Right ventricle myocardium superior (tissue), 1 donor: ENCODE measurements around the gene DCLK2. TPM values are rescaled to one million over a fixed set of nuclear protein-coding genes. Genes with fewer than 3 reads are reported as not detected.
A peak's percentile ranks its signal among the peaks of the same experiment; 100 is the strongest.

Experiments used
- ATAC-seq: fragments of 200-7000 bp; cut with Tn5 transposase; one replicate; pipeline ENCODE4 v1.9.1; 2020; ENCODE audit warnings: mild to moderate bottlenecking; ENCODE audit not compliant: poor library complexity
- DNase-seq: peaks from one replicate; pipeline ENCODE4 v3.0.0-alpha.2; 2020
- intact Hi-C: fragments of 100-400 bp; cut with DNase I; formaldehyde crosslinking; loops from one replicate; pipeline ENCODE4 v1.11.2; 2022
- total RNA-seq: library from RNA; stranded (reverse); fragmentation: NEBNext Ultra II Directional; extraction: Animal tissue kit (Norgen Biotek cat#: 25700); gene quantifications from one replicate; pipeline ENCODE4 v1.2.1, GENCODE V29; 2021
- donor health status: DM: no; HTN: yes; CAD: no; lungs with severe emphysema.

DCLK2 gene
- total RNA-seq, 1 donor from 2014 or later = 19.9 TPM

- DNase-seq (no peak), ATAC-seq (peak; percentile 38)
- intact Hi-C loops = no loop called here
These were observed 10.4 kb upstream of the DCLK2 start for GRCh38 chr4:150067859-150068258.

DNA sequence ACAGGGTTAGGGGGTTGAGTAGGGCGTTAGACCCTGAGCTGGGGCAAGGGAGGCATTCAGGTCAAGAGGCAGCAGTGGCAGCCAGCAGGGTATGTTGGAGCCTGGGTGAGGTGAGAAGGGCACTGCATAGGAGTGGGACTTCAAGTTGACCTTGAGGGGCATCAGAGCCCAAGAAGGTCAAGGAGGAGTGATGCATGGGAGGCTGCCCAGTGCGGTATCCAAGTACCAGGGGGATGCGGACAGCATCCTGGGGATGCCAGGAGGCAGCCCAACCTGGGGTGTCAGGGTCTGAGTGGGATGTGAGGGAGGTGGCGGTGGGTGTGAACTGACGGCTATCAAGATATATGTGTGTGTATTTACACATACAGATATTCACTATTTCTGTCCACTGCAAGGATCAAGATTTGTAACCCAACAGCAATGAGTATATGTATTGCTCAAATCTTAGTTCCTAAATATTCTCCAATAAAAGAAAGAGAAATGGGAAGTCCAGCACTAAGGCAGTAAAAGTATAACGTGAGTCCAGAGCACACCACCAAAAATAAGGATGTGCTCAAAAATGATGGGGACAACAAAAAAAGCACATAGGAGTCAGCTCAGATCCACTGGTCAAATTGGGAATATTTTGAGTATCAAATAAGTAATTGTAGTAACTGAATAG is 9.8 kb upstream of the DCLK2 start:
- no peak for ATAC-seq

DNA sequence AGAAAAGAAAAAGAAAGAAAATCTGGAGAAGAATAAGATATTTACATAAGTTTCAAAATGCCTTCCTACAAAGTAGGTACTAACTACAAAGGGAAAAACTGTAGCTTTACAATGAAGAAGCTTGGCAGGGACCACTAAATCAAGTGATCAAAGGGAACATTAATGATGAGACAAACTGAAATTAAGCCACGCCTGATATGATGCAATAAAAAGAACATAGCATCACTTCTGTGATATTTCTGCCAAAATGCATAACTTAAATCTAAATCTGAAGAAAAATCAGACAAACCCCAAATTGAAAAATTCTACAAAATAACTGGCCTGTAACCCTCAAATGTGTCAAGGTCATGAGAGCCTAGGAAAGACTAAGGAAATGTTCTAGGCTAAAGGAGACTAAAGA is 8.9 kb upstream of the DCLK2 start:
- ATAC-seq (no peak), DNase-seq (no peak)
- intact Hi-C loops = no loop called here

More for the DNA sequence above, 9.8 kb upstream of the DCLK2 start:
- intact Hi-C loops = no loop called here
- DNase-seq = no peak

DNA sequence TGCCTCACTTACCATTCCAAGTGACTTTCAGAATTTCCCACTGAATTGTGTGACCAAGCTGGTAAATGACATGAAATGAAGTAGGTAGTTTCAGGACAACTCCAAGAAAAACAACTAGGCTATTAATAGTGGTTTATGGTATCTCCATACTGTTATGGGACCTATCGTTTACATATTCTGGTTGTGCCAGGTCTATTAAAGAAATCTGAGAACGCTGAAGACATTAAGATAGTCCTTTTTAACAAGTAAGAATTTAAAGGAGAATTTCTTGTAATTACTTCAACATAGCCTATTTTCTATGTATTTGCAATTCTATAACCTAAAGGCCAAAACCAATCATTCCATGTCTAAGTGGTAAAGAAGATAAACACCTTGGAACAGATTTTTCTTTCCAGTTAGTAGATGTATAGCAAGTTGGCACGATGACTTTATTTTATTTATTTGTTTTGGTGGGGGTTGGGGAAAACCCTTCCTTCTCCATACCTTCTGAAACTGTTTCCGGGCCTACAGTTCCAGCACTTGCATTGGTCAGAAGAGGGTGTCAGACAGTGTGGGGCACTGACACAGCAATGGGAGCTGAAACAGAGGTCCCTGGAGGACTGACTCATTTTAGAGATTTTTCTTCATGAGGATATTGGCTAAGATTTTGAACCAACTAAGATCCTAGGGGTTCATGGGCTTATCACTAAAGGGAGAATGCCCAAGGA is 7.6 kb upstream of the DCLK2 start:
- ATAC-seq = no peak
- intact Hi-C loops = no loop called here
- DNase-seq = no peak

GRCh38 chr4:150072471-150072870 is 5.8 kb upstream of the DCLK2 start:
- ATAC-seq (no peak), DNase-seq (no peak)
- intact Hi-C loops = no loop called here

GRCh38 chr4:150072906-150073714 is 5.1 kb upstream of the DCLK2 start:
- DNase-seq (no peak), ATAC-seq (no peak)
- intact Hi-C loops = no loop called here

- intact Hi-C loops = no loop called here
These were observed 4.2 kb upstream of the DCLK2 start for GRCh38 chr4:150074064-150074463.

GRCh38 chr4:150078579-150079080 is 385 bp downstream of the DCLK2 start:
- DNase-seq = peak; percentile 77
- intact Hi-C loops = loop anchor here (5.0 kb wide), 1 partner anchor 129 kb away; no protein-coding TSS in a partner anchor
- peak; percentile 62 for ATAC-seq

More at GRCh38 chr4:150074064-150074463, 4.2 kb upstream of the DCLK2 start:
- DNase-seq = no peak
- no peak for ATAC-seq

DNA sequence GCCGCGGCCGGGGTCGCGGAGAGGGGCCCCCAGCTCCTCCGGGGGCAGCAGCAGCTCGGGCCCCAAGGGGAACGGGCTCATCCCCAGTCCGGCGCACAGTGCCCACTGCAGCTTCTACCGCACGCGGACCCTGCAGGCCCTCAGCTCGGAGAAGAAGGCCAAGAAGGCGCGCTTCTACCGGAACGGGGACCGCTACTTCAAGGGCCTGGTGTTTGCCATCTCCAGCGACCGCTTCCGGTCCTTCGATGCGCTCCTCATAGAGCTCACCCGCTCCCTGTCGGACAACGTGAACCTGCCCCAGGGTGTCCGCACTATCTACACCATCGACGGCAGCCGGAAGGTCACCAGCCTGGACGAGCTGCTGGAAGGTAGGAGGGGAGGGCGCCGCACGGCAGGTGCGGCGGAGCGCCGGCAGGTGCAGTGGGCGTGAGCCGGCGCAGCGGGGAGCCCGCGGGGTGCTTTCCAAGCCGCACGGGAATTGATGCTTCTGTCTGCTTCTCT is 886 bp downstream of the DCLK2 start:
- intact Hi-C loops = loop anchor here (5.0 kb wide), 1 partner anchor 128 kb away; no protein-coding TSS in a partner anchor
- DNase-seq (peak; percentile 51), ATAC-seq (peak; percentile 30)

DNA sequence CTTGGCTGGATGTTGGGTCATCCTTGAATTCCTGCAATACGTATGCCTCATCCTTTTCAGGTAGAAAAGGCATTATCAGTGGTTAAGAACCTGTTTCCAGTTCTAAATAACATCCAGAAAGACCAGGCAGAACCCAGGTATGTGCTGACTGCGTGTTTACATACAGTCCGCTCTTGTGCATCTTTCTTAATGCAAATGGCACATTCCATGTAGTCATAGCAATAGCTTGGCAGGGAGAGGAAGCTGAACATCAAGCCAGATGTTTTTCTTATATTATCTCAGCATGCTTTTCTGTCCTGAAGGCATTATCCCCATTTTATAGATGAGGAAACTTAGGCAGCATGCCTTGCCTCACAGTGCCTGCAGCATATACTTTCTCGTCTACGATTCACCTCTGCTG is 2.1 kb downstream of the DCLK2 start:
- intact Hi-C loops = no loop called here
- ATAC-seq (no peak), DNase-seq (no peak)

DNA sequence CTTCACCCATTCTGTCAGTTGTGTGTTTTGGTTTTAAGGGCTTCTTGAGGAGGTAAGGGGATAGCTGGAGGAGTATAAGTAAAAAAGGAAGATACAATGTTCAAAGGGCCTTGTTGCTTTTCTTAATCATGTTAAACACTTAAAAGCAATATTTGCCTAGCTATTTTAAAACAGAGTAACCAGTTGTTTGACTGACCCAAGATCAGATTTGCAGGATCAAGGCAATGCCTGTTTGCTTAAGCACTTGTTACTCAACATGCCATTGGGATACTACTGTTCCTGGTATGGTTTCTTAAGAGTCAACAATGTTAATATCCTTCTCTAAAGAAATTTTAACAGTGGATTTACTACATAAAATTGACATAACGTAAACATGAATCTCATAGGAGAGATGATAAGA is 2.6 kb downstream of the DCLK2 start:
- DNase-seq (no peak), ATAC-seq (no peak)
- intact Hi-C loops = no loop called here

- intact Hi-C loops = no loop called here
- no peak for DNase-seq
- ATAC-seq = no peak
These were observed 4.0 kb downstream of the DCLK2 start for GRCh38 chr4:150082241-150082640.

DNA sequence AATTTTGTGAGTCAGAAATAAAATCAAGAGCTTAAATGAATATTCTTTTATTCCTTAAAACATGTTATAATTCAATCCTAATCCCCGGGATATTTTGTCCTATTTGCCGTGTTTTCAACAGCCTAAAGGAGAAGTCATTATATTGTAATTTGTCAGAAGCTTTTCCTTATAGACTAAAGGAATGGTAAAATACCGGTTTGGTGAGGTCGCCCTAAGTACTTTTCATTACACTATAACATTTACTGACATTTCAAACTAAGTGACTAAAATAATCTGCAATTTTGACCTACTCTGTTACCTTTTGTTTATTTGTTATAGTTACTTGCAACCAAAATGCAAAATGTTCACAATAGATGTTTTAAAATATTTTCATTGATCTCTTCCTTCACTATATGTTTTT is 8.8 kb downstream of the DCLK2 start:
- intact Hi-C loops = no loop called here
- DNase-seq = no peak
- no peak for ATAC-seq

DNA sequence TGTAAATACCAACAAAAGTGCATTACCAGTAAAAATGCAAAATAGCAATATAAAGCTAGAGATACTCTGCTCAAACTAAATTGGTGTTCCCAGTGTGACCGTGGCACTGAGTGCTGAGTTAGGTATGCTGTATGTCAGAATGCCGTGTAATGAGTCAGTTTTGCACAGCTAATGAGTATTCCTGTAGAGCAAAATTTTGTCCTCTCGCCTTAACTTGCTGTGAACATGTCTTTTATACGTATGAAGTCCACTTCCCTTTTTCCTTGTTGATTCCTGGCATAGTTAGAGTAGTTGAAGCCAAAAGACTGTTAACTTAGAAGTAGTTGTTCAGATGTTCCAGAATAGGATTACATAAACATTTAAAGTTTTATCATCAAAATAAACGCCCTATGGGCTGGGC is 11.5 kb downstream of the DCLK2 start:
- intact Hi-C loops = no loop called here
- ATAC-seq (no peak), DNase-seq (no peak)

DNA sequence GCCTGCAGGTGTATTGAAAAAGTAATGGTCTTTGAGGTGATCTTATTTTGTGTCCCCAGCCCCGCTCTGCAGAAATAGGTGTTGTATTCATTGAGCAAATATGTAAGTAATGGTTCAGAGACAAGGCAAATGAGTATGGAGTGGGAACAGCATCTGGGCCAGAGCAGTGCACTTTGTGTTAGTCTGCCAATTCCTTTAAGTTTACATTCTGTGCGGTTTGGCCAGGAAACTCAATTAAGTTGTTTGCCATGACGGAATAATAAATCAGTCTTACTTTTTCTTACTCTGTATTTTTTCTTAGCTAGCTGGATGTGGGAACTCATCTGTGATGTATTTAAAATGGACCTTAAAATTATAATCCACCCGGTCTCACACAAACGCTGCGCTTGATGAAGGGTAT is 12.6 kb downstream of the DCLK2 start:
- intact Hi-C loops = no loop called here
- ATAC-seq (no peak), DNase-seq (no peak)

DNA sequence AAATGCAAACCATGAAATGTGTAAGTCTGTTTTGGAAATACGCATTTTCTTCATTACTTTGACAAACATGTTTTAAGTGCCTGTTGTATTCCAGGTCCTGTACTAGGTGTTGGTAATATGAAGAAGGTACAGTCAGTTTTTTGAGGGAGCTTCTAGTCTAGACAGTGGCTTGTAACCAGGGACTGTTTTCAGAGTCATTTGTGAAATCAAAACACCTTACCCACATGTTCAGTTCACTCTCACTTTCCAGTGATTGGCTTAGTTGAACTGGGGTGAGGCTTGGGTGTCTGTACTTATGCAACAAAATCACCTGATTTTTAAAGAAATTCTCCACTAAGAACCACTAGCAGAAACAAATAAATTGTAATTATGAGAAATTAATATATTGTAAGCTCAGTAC is 16.4 kb downstream of the DCLK2 start:
- DNase-seq (no peak), ATAC-seq (no peak)
- intact Hi-C loops = no loop called here

GRCh38 chr4:150096625-150097024 is 18.4 kb downstream of the DCLK2 start:
- DNase-seq (no peak), ATAC-seq (no peak)
- intact Hi-C loops = no loop called here

GRCh38 chr4:150098214-150098613 is 20.0 kb downstream of the DCLK2 start:
- DNase-seq = no peak
- intact Hi-C loops = no loop called here
- ATAC-seq = no peak

- ATAC-seq (no peak), DNase-seq (no peak)
- intact Hi-C loops = no loop called here
These were observed 26.3 kb downstream of the DCLK2 start for GRCh38 chr4:150104404-150105027.
